MM.1S (cell line): ENCODE data around the gene TSPEAR.

Source experiments
- EZH2 ChIP-seq: fragments of 300-600 bp; sonication (generic); optimal IDR thresholded peaks from 2 replicates; pipeline ENCODE3; 2017; ENCODE audit warnings: low read depth, mild to moderate bottlenecking, antibody characterized with exemption, low read length, mixed read lengths
- EZH2phosphoT487 ChIP-seq: fragments of 300-600 bp; sonication (generic); IDR thresholded peaks from 2 replicates; pipeline ENCODE4 v1.6.1; 2018; ENCODE audit warnings: antibody characterized with exemption, low read length
- TF ChIP-seq, protein P1 (sequence below): fragments of 300-600 bp; sonication (generic); IDR thresholded peaks from 2 replicates; pipeline ENCODE4 v1.5.1; 2016; ENCODE audit warnings: antibody characterized with exemption, low read length, mixed read lengths

- TF ChIP-seq EZH2phosphoT487 = no peak
- TF ChIP-seq, protein P1, sequence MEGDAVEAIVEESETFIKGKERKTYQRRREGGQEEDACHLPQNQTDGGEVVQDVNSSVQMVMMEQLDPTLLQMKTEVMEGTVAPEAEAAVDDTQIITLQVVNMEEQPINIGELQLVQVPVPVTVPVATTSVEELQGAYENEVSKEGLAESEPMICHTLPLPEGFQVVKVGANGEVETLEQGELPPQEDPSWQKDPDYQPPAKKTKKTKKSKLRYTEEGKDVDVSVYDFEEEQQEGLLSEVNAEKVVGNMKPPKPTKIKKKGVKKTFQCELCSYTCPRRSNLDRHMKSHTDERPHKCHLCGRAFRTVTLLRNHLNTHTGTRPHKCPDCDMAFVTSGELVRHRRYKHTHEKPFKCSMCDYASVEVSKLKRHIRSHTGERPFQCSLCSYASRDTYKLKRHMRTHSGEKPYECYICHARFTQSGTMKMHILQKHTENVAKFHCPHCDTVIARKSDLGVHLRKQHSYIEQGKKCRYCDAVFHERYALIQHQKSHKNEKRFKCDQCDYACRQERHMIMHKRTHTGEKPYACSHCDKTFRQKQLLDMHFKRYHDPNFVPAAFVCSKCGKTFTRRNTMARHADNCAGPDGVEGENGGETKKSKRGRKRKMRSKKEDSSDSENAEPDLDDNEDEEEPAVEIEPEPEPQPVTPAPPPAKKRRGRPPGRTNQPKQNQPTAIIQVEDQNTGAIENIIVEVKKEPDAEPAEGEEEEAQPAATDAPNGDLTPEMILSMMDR = no peak
- no peak for TF ChIP-seq EZH2
Measured at GRCh38 chr21:44727321-44727720, 15.9 kb upstream of the TSPEAR start.
